Stomach (tissue), 9 donors: ENCODE data around the gene A1BG. TPM values are rescaled to one million over a fixed set of nuclear protein-coding genes. Genes with fewer than 3 reads are reported as not detected.

Experiments used
- DNase-seq, 2 donors: peaks; one replicate each; pipeline versions ENCODE4 v3.0.0 to v3.0.0-alpha.2; 2013 to 2019
- H3K27ac ChIP-seq, 5 donors: fragments of 200-600 bp in 4 of 5; sonication (generic) in 4 of 5; one replicate each; pipeline ENCODE4 v1.5.1; 2013 to 2019; ENCODE audit warnings: mild to moderate bottlenecking in 1 of 5, moderate library complexity in 1 of 5
- H3K27me3 ChIP-seq, 3 donors: fragments of 200-600 bp; sonication (generic); one replicate each; pipeline ENCODE4 v1.5.1; 2017 to 2019; ENCODE audit warnings: mixed run types in 1 of 3
- H3K36me3 ChIP-seq, 4 donors: fragments of 200-600 bp; sonication (generic); 1 replicate in 3 of 4; 2 replicates in 1 of 4; pipeline ENCODE4 v1.5.1; 2016 to 2019
- H3K4me1 ChIP-seq, 4 donors: fragments of 200-600 bp; sonication (generic); one replicate each; pipeline ENCODE4 v1.5.1; 2016 to 2019
- H3K4me3 ChIP-seq, 4 donors: fragments of 200-600 bp; sonication (generic) in 3 of 4; one replicate each; pipeline ENCODE4 v1.5.1; 2016 to 2019; ENCODE audit warnings: mild to moderate bottlenecking in 1 of 4
- H3K9me3 ChIP-seq, 4 donors: fragments of 200-600 bp; sonication (generic); one replicate each; pipeline ENCODE4 v1.5.1; 2016 to 2019
- EP300 ChIP-seq: sonication (generic); formaldehyde crosslinking; IDR thresholded peaks from one replicate; pipeline ENCODE4 v1.6.1; 2017; ENCODE audit warnings: antibody characterized with exemption
- POLR2A ChIP-seq, 4 donors: fragments of 450-650 bp; IDR thresholded peaks; one replicate each; pipeline ENCODE4 v1.6.1; 2016; ENCODE audit warnings: antibody characterized with exemption in 4 of 4, control low read depth in 2 of 4, mild to moderate bottlenecking in 1 of 4, moderate library complexity in 1 of 4
- POLR2AphosphoS5 ChIP-seq, 3 donors: sonication (generic); formaldehyde crosslinking; IDR thresholded peaks; one replicate each; pipeline ENCODE4 v1.6.1; 2016; ENCODE audit warnings: antibody characterized with exemption in 3 of 3
- WGBS, 5 donors: extraction: QIAGEN DNeasy Blood & Tissue Kit in 3 of 5; methylation state at CpG; one replicate each; pipeline versions ENCODE4 v1.1.5 to v1.1.7; 2013 to 2018; 5-methylcytosine and 5-hydroxymethylcytosine counted together
- intact Hi-C: fragments of 100-400 bp; cut with DNase I; formaldehyde crosslinking; loops from one replicate; pipeline ENCODE4 v1.15.1; 2023; ENCODE audit warnings: low total_unique reads
- polyA plus RNA-seq, 3 donors: library from polyadenylated mRNA; stranded (reverse); fragments of 200-250 nt; gene quantifications; one replicate each; pipeline ENCODE4 v1.2.3, GENCODE V29; 2013
- total RNA-seq, 5 donors: library from RNA; depleted of rRNA; stranded (reverse); fragments of >200 nt; gene quantifications; one replicate each; pipeline versions ENCODE4 v1.1.0 to v1.2.3, GENCODE V29; 2014 to 2016
- TF ChIP-seq, protein P1 (sequence below), 7 experiments: fragments of 450-650 bp in 4 of 7; fragments of 200-600 bp in 3 of 7; sonication (generic) in 3 of 7; IDR thresholded peaks; one replicate each; pipeline ENCODE4 v1.5.1; 2016 to 2019; ENCODE audit warnings: antibody characterized with exemption in 7 of 7, control low read depth in 2 of 7, mild to moderate bottlenecking in 1 of 7
- donor health status: healthy with polysubstance abuse.
- donor health status: Bipolar disorder and iron deficiency.
- donor health status: healthy.

Gene A1BG
- total and polyA plus RNA-seq, 8 donors = 1.1 to 61.7 (median 25.3) TPM; not detected in 2

DNA sequence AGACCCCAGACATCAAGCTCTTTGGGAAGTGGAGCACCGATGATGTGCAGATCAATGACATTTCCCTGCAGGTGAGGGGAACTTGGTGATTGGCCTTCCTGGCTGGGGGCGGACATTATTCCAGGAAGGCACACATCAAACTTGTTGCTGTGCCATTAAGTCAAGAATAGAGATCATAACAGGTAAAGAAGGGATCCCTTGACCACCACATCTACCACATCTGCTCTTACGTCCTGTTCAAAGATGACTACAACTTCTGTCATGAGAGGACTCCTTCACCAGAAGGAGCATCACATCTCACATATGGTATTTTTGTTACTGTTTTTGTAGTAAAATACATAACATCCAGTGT, 34.9 kb upstream of the A1BG start:
- H3K27ac ChIP-seq = no peak overlapping the region
- no peaks in the 10 kb centered on the region for H3K9me3 ChIP-seq
- TF ChIP-seq, protein P1, sequence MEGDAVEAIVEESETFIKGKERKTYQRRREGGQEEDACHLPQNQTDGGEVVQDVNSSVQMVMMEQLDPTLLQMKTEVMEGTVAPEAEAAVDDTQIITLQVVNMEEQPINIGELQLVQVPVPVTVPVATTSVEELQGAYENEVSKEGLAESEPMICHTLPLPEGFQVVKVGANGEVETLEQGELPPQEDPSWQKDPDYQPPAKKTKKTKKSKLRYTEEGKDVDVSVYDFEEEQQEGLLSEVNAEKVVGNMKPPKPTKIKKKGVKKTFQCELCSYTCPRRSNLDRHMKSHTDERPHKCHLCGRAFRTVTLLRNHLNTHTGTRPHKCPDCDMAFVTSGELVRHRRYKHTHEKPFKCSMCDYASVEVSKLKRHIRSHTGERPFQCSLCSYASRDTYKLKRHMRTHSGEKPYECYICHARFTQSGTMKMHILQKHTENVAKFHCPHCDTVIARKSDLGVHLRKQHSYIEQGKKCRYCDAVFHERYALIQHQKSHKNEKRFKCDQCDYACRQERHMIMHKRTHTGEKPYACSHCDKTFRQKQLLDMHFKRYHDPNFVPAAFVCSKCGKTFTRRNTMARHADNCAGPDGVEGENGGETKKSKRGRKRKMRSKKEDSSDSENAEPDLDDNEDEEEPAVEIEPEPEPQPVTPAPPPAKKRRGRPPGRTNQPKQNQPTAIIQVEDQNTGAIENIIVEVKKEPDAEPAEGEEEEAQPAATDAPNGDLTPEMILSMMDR (IDR thresholded peaks at IDR 0.05) = no peak
- TF ChIP-seq POLR2AphosphoS5 (IDR thresholded peaks at IDR 0.05) (no peak), EP300 (no peak), POLR2A (IDR thresholded peaks at IDR 0.05) (no peak)
- intact Hi-C loops = no loop called here
- H3K36me3 ChIP-seq = peaks cover 34 to 53% (median 51%) of the 10 kb centered on the region in 4 donors
- 71 to 88% (median 83%) methylated on average over 3 of the region's 3 CpGs for WGBS, 5 donors
- peaks cover 22 to 60% (median 48%) of the 10 kb centered on the region in 4 donors for H3K4me1 ChIP-seq
- peak overlapping the region; percentile 56 to 98 (median 87) for H3K4me3 ChIP-seq
- no peaks in the 10 kb centered on the region for H3K27me3 ChIP-seq
- no peak for DNase-seq

DNA sequence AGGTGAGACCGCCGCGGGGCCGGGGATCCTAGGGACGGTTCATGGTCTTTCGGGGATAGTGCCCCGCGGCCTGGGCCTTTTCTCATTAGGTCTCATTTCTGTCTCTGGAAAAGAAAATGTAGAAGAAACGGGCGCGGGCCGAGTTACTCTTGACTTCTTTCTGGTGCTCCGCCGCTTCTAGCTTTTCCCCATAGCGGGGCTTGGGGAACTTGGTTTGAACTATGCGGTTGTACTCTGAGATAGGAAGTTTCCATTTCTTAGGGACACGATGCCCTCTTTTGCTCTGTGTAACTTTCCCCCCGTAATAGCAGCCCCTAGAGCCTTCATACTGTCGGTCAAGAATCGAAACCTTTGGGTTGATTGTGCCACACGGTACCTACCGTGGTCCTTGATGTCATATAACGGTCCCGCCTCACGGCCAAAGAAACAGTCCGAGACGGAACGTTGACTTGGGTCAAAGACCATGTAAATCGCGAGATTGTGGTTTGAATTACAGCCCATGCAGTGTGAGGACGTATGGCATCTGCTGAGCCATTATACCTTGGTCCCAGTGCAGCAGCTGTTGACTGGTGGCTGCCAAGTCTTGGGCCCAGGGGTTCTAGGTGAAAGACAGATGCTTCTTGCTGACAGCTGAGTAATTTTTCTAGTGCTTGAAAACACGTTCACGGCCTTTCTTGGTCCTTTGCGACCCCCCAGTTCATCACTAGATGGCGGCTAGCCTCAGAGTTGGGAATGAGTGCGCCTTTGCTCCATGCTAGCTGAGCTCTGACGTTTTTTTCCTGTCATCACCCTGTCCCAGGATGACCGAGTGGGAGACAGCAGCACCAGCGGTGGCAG, 34.3 kb upstream of the A1BG start:
- no peak for TF ChIP-seq POLR2A (IDR thresholded peaks at IDR 0.05)
- TF ChIP-seq EP300 = no peak
- TF ChIP-seq, protein P1 (IDR thresholded peaks at IDR 0.05) = no peak
- no peak for TF ChIP-seq POLR2AphosphoS5 (IDR thresholded peaks at IDR 0.05)
- Histone ChIP-seq H3K9me3 (no peaks in the 10 kb centered on the region), H3K36me3 (peaks cover 28 to 47% (median 45%) of the 10 kb centered on the region in 4 donors), H3K27me3 (no peaks in the 10 kb centered on the region), H3K4me1 (peaks cover 22 to 61% (median 48%) of the 10 kb centered on the region in 4 donors), H3K4me3 (peak overlapping the region; percentile 56 to 98 (median 87)), H3K27ac (peak overlapping the region; percentile 49 to 97 (median 97))
- peak in 1 of 2 donors; percentile 9 for DNase-seq
- intact Hi-C loops = no loop called here
- WGBS, 5 donors = 6 to 9% (median 8%) methylated on average over 31 to 39 of the region's 39 CpGs

DNA sequence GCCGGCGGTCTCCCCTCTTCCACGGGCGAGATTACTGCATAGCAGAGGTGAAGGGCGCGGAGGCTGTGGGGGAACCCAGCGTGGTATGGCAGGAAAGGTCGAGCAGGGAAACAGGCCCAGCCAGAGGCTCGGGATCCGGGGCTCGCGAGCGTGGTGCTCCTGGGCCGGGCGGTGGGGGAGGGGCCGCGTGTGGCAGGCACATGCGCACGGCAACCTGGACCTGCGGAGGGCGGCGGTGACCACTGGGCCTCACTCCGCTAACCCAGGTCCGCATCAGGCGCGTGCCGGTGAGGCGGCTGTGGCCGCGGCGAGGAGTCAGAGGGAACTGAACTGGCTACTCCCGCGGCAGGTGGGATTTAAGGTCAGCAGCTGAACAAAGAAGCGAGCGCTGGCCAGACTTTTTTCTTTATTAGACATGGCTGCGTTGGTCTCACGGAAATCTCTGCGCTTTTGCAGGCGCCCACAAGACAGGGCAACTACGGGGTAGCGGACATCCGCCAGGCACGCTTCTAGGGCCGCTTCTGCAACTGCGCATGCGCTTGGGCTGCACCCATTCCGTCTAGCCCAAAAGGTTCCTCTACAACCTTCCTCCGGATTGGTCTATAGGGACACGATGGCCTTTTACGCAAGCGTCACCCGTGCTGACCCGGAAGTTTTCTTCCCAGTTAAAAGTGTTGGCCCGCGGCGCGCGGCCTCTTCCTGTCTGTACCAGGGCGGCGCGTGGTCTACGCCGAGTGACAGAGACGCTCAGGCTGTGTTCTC, 33.5 kb upstream of the A1BG start, which contains the start of gene RPS5:
RPS5 (plus strand) TSS at position 694 of the 762 bp plus-strand sequence. CDS start 869 bp downstream, outside the sequence.
- peak within 1 kb of the TSS; percentile 56 to 98 (median 87) for H3K4me3 ChIP-seq
- H3K4me1 ChIP-seq = peaks cover 27 to 69% (median 55%) of the 10 kb centered on the region in 4 donors
- peak; percentile 96 to 99 for DNase-seq
- peaks cover 21 to 39% (median 38%) of the 10 kb centered on the region in 4 donors for H3K36me3 ChIP-seq
- H3K27ac ChIP-seq = peak within 1 kb of the TSS; percentile 93 to 98 (median 97)
- intact Hi-C loops = no loop called here
- no peaks in the 10 kb centered on the region for H3K27me3 ChIP-seq
- H3K9me3 ChIP-seq = no peaks in the 10 kb centered on the region
- TF ChIP-seq EP300 = no peak
- TF ChIP-seq POLR2A (IDR thresholded peaks at IDR 0.05) = peak in 2 of 4 donors; percentile 33 to 46
- TF ChIP-seq POLR2AphosphoS5 (IDR thresholded peaks at IDR 0.05) = peak; percentile 38 to 91 (median 84)
- WGBS, 5 donors = 0 to 1% (median 0%) methylated on average over 42 to 64 of the region's 64 CpGs

DNA sequence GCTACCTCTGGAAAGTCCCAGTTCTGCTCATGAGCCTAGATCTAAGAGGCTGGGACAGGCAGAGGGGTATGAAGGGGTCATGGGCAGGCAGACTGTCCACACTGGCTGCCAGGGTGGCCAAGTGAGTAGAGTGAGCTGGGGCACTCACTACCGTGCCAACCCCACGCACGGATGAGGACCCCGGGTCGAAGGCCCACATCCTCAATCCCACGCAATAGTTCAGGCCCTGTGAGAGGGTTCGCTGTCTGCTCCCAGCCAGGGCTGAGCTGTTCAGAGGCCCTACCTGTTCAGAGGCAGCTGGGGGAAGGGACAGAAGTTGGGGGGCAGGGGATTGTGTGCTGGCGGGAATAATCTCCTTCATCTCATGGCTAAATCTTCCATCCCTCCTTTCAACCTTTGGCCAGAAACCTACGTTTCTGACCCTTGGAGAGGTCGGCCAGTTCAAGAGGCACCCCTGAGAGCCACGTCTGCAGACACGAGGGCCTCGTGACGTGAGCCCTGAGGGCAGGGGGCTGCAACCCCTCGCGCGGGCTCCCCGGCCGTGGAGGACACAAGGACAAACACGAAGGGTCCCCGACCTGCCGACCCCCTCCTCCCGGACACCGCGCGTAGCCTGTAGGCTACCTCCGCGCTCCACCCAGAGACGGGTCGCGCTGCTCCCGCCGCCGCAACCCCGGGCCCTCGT, 32.7 kb upstream of the A1BG start:
- H3K4me1 ChIP-seq = peaks cover 31 to 68% (median 59%) of the 10 kb centered on the region in 4 donors
- H3K27me3 ChIP-seq = no peaks in the 10 kb centered on the region
- H3K36me3 ChIP-seq = peaks cover 14 to 31% (median 30%) of the 10 kb centered on the region in 4 donors
- H3K4me3 ChIP-seq = peak overlapping the region; percentile 56 to 98 (median 87)
- peak overlapping the region; percentile 93 to 98 (median 97) for H3K27ac ChIP-seq
- intact Hi-C loops = no loop called here
- WGBS, 5 donors = 5 to 22% (median 7%) methylated on average over 13 to 36 of the region's 36 CpGs
- peak in 1 of 2 donors; percentile 44 for DNase-seq
- TF ChIP-seq POLR2A (IDR thresholded peaks at IDR 0.05) (no peak), POLR2AphosphoS5 (IDR thresholded peaks at IDR 0.05) (no peak), EP300 (no peak)
- TF ChIP-seq, protein P1 (IDR thresholded peaks at IDR 0.05) = no peak
- H3K9me3 ChIP-seq = no peaks in the 10 kb centered on the region
